GM21360 (cell line): ENCODE data around the gene TACR2.

Experiments
- ATAC-seq: cut with Tn5 transposase; IDR thresholded peaks from one replicate; pipeline ENCODE4 v1.9.1; 2021; ENCODE audit warnings: mild to moderate bottlenecking, moderate library complexity; ENCODE audit not compliant: unreplicated experiment

The TACR2 gene

DNA sequence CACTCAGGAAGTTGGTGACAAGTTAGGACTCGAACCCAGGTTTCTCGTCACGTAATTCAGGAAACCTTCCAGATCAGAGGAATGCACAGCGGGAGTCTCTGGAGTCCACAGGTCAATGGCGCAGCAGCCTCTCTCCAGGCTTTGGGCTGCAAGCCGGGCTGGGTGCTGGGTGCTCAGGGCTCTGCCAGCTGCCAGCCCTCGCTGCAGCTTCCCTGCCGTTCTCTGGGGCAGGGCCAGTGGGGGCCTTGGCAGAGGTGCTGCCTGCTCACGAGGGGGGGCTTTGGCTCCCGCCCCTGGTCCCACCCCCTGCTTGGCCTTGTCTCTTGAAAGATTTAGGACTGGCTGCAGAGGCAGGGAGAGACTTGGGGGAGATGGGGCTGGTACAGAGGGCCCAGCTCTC, at the start of gene TACR2:
Gene TACR2 (minus strand): TSS at position 224 of the 400 bp plus-strand sequence. CDS start 595 bp downstream, outside the sequence.
- no peak for ATAC-seq

DNA sequence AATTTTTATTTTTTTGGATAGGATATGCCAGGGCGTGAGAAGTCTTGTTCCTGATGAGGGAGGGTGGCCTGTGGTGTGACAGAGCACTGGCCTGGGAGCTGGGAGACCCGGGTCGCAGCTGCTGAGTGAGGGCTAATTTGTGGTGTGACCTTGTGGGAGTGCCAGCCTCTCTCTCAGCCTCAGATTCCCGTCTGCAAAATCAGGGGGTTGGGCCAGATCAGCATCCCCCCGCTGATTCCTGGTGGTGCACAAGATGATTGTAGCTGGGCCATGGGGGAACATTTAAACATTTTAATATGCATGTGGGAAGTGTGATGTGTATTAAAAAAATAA, 49.4 kb upstream of the TACR2 start:
- no peak for ATAC-seq

- ATAC-seq, result no peak
Observed at GRCh38 chr10:69465457-69466157, 48.9 kb upstream of the TACR2 start.

GRCh38 chr10:69464801-69465401, 48.2 kb upstream of the TACR2 start:
- ATAC-seq, result no peak

GRCh38 chr10:69464401-69464800, 47.7 kb upstream of the TACR2 start:
- ATAC-seq, result no peak

DNA sequence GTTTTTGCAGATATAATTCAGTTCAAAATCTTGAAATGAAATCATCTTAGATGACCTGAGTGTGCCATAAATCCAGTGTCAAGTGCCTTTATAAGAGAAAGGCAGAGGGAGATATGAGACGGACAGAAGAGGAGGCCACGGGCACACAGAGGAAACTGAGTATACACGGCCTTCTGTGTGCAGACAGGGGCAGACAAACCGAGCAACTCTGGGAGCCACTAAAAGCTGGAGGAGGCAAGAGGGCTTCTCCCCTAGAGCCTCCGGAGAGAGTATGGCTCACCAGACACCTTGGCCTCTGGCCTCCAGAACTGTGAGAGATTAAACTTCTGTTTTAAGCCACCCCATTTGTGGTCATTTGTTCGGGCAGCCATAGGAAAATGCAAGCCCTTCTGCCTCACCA, 47.2 kb upstream of the TACR2 start:
- no peak for ATAC-seq

DNA sequence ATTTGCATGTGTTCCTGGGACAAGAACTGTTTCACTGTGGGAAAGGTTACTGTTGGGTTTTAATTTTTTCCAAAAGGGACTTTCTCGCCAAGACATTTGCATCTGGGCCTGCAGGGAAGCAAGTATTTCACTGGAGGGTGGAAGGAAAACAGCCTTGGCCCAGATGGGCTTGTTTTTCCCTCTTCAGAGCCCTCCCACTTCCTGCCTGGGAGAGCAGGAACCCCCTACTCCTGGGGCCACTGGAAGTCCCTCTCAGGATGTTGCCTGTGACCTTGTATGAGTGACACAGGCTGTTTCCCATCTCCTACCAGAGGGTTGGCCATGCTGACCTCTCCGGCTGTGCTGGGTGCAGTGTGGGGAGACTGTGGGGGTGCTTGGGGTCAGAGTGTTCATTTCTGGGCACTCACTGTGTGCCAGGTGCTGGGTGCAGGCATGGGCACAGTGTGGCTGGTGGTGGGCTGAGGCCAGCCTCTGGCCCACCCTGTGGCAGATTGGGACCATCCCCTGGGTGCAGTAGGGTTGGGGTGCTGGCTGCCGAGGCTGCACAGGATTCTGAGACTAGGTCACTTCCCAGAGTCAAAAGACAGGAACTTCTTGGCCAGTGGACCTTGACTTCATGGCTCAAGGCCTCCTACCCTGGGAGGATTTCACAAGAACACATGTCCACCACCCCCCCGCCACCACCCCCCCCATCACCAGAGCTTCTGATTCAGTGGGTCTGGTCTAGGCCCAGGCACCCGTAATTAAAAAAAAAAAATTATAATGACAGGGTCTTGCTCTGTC, 44.7 kb upstream of the TACR2 start:
- ATAC-seq, result no peak

DNA sequence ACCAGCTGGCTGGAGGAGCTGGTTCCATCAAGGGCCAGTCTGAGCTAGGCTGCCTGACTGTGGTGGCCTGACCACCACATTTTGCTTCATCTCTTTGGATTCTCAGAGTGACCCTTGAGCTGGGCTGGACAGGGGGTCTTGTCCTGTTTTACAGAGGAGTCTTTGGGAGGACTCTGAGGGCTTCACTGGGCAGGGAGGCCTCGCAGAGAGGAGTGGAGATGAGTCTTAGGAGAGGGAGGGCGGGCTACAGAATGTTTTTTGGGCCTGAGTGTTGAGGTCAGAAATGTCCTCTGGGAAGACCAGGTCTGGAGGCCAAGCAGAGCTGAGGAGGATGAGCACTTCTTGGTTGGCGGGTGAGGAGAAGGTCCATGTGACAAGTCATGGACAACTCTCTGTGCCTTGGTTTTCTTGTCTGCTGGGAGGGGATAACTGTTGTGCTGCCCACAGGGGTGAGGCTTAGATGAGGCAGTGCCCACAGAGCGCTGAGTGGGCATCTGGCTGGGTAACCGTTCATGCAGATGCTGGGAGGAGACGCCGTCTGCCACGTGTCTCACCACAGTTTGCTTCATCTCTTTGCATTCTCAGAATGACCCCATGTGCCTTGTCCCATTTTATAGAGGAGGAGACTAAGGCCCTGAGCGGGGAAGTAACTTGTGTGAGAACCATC, 44.0 kb upstream of the TACR2 start:
- no peak for ATAC-seq

GRCh38 chr10:69459893-69460575, 43.3 kb upstream of the TACR2 start:
- no peak for ATAC-seq

DNA sequence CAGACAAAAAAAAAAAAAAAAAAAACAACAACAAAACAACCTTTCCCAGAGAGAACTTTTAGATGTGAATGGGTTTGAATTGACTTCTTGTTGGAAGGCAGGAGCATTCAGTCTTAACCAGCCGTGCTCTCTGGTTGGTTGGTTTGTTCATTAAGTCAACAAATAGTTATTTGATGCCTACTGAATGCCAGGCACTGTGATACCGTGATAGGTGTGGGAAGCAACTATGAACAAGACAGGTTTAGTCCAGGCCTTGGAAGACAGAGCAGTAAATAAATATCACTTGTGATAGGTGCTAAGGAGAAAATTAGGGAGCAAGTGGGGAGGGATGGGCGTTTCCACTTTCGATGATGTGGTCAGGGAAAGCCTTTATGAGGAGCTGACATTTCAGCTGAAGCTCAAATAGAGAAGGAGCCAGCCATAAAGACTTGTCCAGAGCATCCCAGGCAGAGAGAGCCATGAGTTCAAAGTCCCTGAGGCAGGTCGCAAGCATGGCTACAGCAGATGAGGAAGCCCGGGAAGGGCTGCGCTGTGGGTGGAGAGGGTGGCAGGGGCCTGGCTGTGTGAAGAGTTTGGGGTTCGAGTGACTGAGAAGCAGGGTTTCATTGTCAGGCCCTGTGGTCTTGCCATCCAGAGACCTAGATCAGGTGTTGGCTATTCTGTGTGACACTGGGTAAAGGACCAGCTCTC, 42.5 kb upstream of the TACR2 start:
- no peak for ATAC-seq

- ATAC-seq, result no peak
Observed at GRCh38 chr10:69458430-69459100, 41.8 kb upstream of the TACR2 start.

DNA sequence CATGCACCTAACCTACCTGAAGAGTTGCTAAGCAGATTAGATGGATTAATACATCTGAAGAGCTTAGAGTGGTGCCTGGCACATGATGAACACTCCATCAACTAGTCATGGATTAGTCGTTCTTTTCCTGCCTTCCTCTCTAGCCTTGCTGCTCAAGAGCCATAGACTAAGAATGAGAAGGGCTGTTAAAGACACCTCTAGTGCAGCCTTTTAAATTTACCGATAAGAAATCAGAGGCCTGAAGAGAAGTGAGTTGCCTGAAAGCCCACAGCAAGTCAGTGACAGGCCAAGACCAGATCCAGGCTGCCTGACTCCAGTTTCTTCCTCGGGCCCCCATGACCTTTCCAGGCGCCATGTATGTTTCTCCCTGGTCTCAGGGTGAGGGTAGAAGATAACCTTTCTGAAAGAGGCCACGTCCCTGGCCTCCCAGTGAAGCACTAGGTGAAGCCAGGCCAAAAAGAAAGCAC, 41.1 kb upstream of the TACR2 start:
- no peak for ATAC-seq

DNA sequence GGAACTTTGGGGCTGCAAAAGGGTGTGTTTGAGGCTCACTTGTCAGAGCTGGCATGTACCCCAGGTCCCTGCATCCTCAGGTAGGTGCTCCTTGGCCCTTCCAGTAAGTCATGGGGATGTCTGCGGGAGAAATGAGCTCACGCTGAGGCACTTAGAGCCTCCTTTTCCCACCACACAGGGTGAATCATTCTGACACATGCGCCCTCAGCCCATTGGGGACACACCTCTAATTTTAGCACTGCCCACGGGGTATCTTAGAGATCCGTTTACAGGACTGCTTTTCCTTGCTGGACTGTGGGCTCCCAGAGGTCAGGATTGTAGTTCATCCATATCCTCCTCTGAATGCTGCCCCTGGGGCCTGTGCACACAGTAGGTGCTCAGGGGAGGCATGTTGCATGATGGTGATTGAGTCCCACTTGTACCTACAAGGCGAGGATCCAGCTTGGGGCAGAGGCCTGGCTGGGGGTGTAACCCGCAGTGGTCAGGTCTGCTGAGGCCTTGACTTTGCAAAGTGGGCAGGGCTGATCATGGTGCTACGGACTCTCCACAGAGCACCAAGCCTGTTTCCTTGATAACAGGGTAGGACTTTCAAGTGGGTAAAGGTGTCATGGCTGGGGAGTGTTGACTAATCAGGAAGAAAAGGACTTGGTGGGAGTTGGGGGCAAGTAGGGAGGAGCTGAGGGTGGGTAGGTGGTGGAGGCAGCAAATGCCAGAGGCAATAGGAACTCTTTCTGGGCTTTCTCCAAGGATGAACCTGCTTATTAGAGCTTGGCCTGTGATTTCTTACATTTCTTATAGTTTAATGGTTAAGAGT, 40.4 kb upstream of the TACR2 start:
- ATAC-seq, result no peak

GRCh38 chr10:69455006-69455763, 38.5 kb upstream of the TACR2 start:
- no peak for ATAC-seq

GRCh38 chr10:69453795-69454194, 37.1 kb upstream of the TACR2 start:
- no peak for ATAC-seq

- no peak for ATAC-seq
Observed at GRCh38 chr10:69452676-69453415, 36.1 kb upstream of the TACR2 start.

- no peak for ATAC-seq
Observed at GRCh38 chr10:69451784-69452251, 35.1 kb upstream of the TACR2 start.
